ENCODE results near the gene LDLRAD2. TPM values are rescaled to one million over a fixed set of nuclear protein-coding genes. Genes with fewer than 3 reads are reported as not detected.

LDLRAD2 gene
- total RNA-seq, 1 experiment from 2014 or later, result not detected

- peaks cover 0 to 5% of the 10 kb centered on the region in 2 experiments; a peak in 1 of 4 replicates for H3K9me3 ChIP-seq (ENCODE audit: control insufficient read depth in 1 of 2, insufficient read depth in 1 of 2, low read depth in 1 of 2, low read length in 2 of 2)
- H3K79me2 ChIP-seq (ENCODE audit: insufficient read depth, low read length), result no peaks in the 10 kb centered on the region
- CTCF ChIA-PET, result no interaction called here
- intact Hi-C loops (cut with micrococcal nuclease), result no loop called here
- no peak overlapping the region for H2AFZ ChIP-seq (ENCODE audit: low read depth, low read length, poor library complexity, severe bottlenecking)
- H3K36me3 ChIP-seq (ENCODE audit: control insufficient read depth in 1 of 2, insufficient read depth in 2 of 2, low read length in 2 of 2), result peaks cover 3 to 8% of the 10 kb centered on the region in 2 experiments; a peak in 3 of 4 replicates
- no peak overlapping the region for H3K4me2 ChIP-seq (ENCODE audit: low read length)
- no peaks in the 10 kb centered on the region for H3K4me1 ChIP-seq (ENCODE audit: control insufficient read depth in 1 of 2, insufficient read depth in 2 of 2, low read length in 2 of 2)
- no peaks in the 10 kb centered on the region for H3K27me3 ChIP-seq (ENCODE audit: insufficient read depth, low read length)
- no peaks in the 10 kb centered on the region for H3K9me2 ChIP-seq (ENCODE audit: insufficient read depth)
- no peak overlapping the region for H3K4me3 ChIP-seq (replicated peaks in 1 of 2; ENCODE audit: low read depth in 1 of 2, low read length in 2 of 2)
- RAD21 ChIA-PET (ENCODE audit: low non-redundant PET in 1 of 2, low total read pairs in 2 of 2, uncharacterized antibody in 2 of 2, unreplicated experiment in 2 of 2), result interaction anchor here in 1 of 2 experiments (0.7 kb wide), 1 partner anchor 126 kb away, joined by 3 read pairs; no protein-coding TSS in a partner anchor
- POLR2A ChIA-PET, result no interaction called here
- no peak overlapping the region for H3K27ac ChIP-seq (ENCODE audit: low read depth, low read length)
- ATAC-seq (no peak), DNase-seq (ENCODE audit: low read depth, low spot score) (no peak)
- H4K20me1 ChIP-seq (ENCODE audit: insufficient read depth), result no peaks in the 10 kb centered on the region
- no TSS peak for BruUV-seq (replicated peaks)
- no peak overlapping the region for H3K9ac ChIP-seq (ENCODE audit: low read length)
- no peak for TF ChIP-seq RAD21 (IDR thresholded peaks at IDR 0.05; ENCODE audit: low read depth)
- no peak for TF ChIP-seq TCF7L2 (IDR thresholded peaks at IDR 0.05; ENCODE audit: borderline replicate concordance, extremely low read depth, insufficient read depth, insufficient read length)
Observed at GRCh38 chr1:21837476-21837875, 25.4 kb downstream of the LDLRAD2 start.

- no peaks in the 10 kb centered on the region for H3K79me2 ChIP-seq (ENCODE audit: insufficient read depth, low read length)
- no peak overlapping the region for H3K27ac ChIP-seq (ENCODE audit: low read depth, low read length)
- POLR2A ChIA-PET, result no interaction called here
- no peaks in the 10 kb centered on the region for H3K4me1 ChIP-seq (ENCODE audit: control insufficient read depth in 1 of 2, insufficient read depth in 2 of 2, low read length in 2 of 2)
- H4K20me1 ChIP-seq (ENCODE audit: insufficient read depth), result no peaks in the 10 kb centered on the region
- intact Hi-C loops (cut with micrococcal nuclease), result no loop called here
- H3K4me2 ChIP-seq (ENCODE audit: low read length), result no peak overlapping the region
- TF ChIP-seq SIN3A (IDR thresholded peaks at IDR 0.05; ENCODE audit: low read depth) (no peak), MAX (IDR thresholded peaks at IDR 0.05) (no peak), ATF3 (IDR thresholded peaks at IDR 0.05) (no peak), CBX3 (IDR thresholded peaks at IDR 0.05; ENCODE audit: low read depth) (no peak), POLR2AphosphoS5 (IDR thresholded peaks at IDR 0.05; ENCODE audit: low read depth, low read length) (no peak), REST (IDR thresholded peaks at IDR 0.05; ENCODE audit: low read depth) (no peak)
- DNase-seq (ENCODE audit: low read depth, low spot score) (no peak), ATAC-seq (no peak)
- RAD21 ChIA-PET (ENCODE audit: low non-redundant PET in 1 of 2, low total read pairs in 2 of 2, uncharacterized antibody in 2 of 2, unreplicated experiment in 2 of 2), result no interaction called here
- H3K9ac ChIP-seq (ENCODE audit: low read length), result no peak overlapping the region
- H3K36me3 ChIP-seq (ENCODE audit: control insufficient read depth in 1 of 2, insufficient read depth in 2 of 2, low read length in 2 of 2), result peaks cover 3 to 8% of the 10 kb centered on the region in 2 experiments; a peak in 3 of 4 replicates
- no peak overlapping the region for H2AFZ ChIP-seq (ENCODE audit: low read depth, low read length, poor library complexity, severe bottlenecking)
- no peak overlapping the region for H3K4me3 ChIP-seq (replicated peaks in 1 of 2; ENCODE audit: low read depth in 1 of 2, low read length in 2 of 2)
- no TSS peak for BruUV-seq (replicated peaks)
- H3K9me2 ChIP-seq (ENCODE audit: insufficient read depth), result no peaks in the 10 kb centered on the region
- CTCF ChIA-PET, result no interaction called here
- H3K9me3 ChIP-seq (ENCODE audit: control insufficient read depth in 1 of 2, insufficient read depth in 1 of 2, low read depth in 1 of 2, low read length in 2 of 2), result peaks cover 0 to 5% of the 10 kb centered on the region in 2 experiments; a peak in 1 of 4 replicates
- H3K27me3 ChIP-seq (ENCODE audit: insufficient read depth, low read length), result no peaks in the 10 kb centered on the region
Observed at GRCh38 chr1:21838359-21839157, 26.5 kb downstream of the LDLRAD2 start.

Measured in HCT116 (cell line).